HepG2 (cell line): ENCODE measurements around the gene NLGN2. TPM values are rescaled to one million over a fixed set of nuclear protein-coding genes. Genes with fewer than 3 reads are reported as not detected.

ENCODE experiments used
- ATAC-seq: fragments of 200-7000 bp; cut with Tn5 transposase; 3 replicates; pipeline ENCODE4 v1.9.1; 2020; ENCODE audit warnings: mild to moderate bottlenecking, moderate library complexity
- BruUV-seq: library from RNA; stranded (reverse); fragments of 400-500 nt; replicated peaks from 2 replicates; lab custom pipeline; 2021; lab: Mats Ljungman, UMichigan
- CTCF ChIA-PET: fragments of 300-600 bp; formaldehyde crosslinking; extraction: SDS; loops from one replicate; lab custom pipeline; 2021; ENCODE audit warnings: low total read pairs, inconsistent platforms, low intra/inter-chr PET ratio; lab: Yijun Ruan, JAX
- POLR2A ChIA-PET: fragments of 350-600 bp; sonication (Branson Sonifier 250); formaldehyde crosslinking; loops from one replicate; lab custom pipeline; 2020; ENCODE audit warnings: antibody characterized with exemption, inconsistent platforms; lab: Yijun Ruan, JAX
- DNase-seq: peaks from one replicate; pipeline ENCODE4 v3.0.0-alpha.2; 2015; ENCODE audit warnings: low spot score
- FAIRE-seq: peaks from 3 replicates; lab custom pipeline; 2011; peaks lifted over from hg19 to GRCh38; lab: Jason Lieb, UNC
- H2AFZ ChIP-seq: one replicate; pipeline ENCODE4 v1.6.1; 2011; ENCODE audit warnings: low read length, inconsistent platforms
- H3K27ac ChIP-seq: fragments of 300-600 bp; 3 replicates; pipeline ENCODE4 v1.8.0; 2011; ENCODE audit warnings: mixed run types, mild to moderate bottlenecking, mixed read lengths, low read length, inconsistent platforms; ENCODE audit not compliant: insufficient read depth; ENCODE audit errors: extremely low read length
- H3K27me3 ChIP-seq, 2 experiments: fragments of 200-600 bp in 1 of 2; 2 replicates in 1 of 2; 3 replicates in 1 of 2; pipeline versions ENCODE4 v1.6.0 to v1.8.0; 2011; ENCODE audit warnings: low read length in 2 of 2, mild to moderate bottlenecking in 2 of 2, moderate library complexity in 2 of 2, inconsistent platforms in 1 of 2; ENCODE audit not compliant: insufficient read depth in 2 of 2, control insufficient read depth in 1 of 2
- H3K36me3 ChIP-seq, 2 experiments: fragments of 200-600 bp in 1 of 2; replicated peaks in 1 of 2; 2 replicates in 1 of 2; 3 replicates in 1 of 2; pipeline versions ENCODE4 v1.5.1 to v1.8.0; 2011; ENCODE audit warnings: low read length in 2 of 2, inconsistent platforms in 1 of 2; ENCODE audit not compliant: insufficient read depth in 2 of 2, control insufficient read depth in 1 of 2
- H3K4me1 ChIP-seq: 2 replicates; pipeline ENCODE4 v1.5.1; 2012; ENCODE audit warnings: low read length, inconsistent platforms; ENCODE audit not compliant: insufficient read depth
- H3K4me2 ChIP-seq: 2 replicates; pipeline ENCODE4 v1.6.0; 2011; ENCODE audit warnings: low read depth, low read length, inconsistent platforms
- H3K4me3 ChIP-seq, 3 experiments: fragments of 200-600 bp in 1 of 3; sonication (generic), shearing (Covaris generic) in 1 of 3; replicated peaks in 1 of 3; 2 replicates each; pipeline ENCODE4 v1.5.1; 2011 to 2016; ENCODE audit warnings: low read length in 3 of 3, inconsistent platforms in 2 of 3, low read depth in 2 of 3, mild to moderate bottlenecking in 2 of 3, control low read depth in 1 of 3, mixed read lengths in 1 of 3; ENCODE audit not compliant: insufficient read depth in 1 of 3
- H3K79me2 ChIP-seq: one replicate; pipeline ENCODE4 v1.6.1; 2011; ENCODE audit warnings: low read length, inconsistent platforms; ENCODE audit not compliant: insufficient read depth
- H3K9ac ChIP-seq: 2 replicates; pipeline ENCODE4 v1.6.0; 2011; ENCODE audit warnings: mild to moderate bottlenecking, low read depth, low read length, inconsistent platforms; ENCODE audit not compliant: insufficient read depth
- H3K9me3 ChIP-seq: 2 replicates; pipeline ENCODE4 v1.5.1; 2012; ENCODE audit warnings: mild to moderate bottlenecking, low read length
- H4K20me1 ChIP-seq: 2 replicates; pipeline ENCODE4 v1.6.0; 2011; ENCODE audit warnings: inconsistent platforms, mild to moderate bottlenecking, low read length, moderate library complexity; ENCODE audit not compliant: insufficient read depth
- CBX5 ChIP-seq: sonication (generic); formaldehyde crosslinking; IDR thresholded peaks from 2 replicates; pipeline ENCODE4 v1.4.0; 2020; ENCODE audit warnings: missing genetic modification reagents, borderline replicate concordance
- HOXA9 ChIP-seq: sonication (generic); formaldehyde crosslinking; IDR thresholded peaks from 2 replicates; pipeline ENCODE4 v1.8.1; 2022; ENCODE audit warnings: missing genetic modification reagents, mild to moderate bottlenecking, moderate library complexity, borderline replicate concordance
- ISL2 ChIP-seq: sonication (generic); formaldehyde crosslinking; IDR thresholded peaks from 2 replicates; pipeline ENCODE4 v1.5.0; 2020; ENCODE audit warnings: missing genetic modification reagents
- POLR2G ChIP-seq: fragments of 200-400 bp; formaldehyde crosslinking; IDR thresholded peaks from 2 replicates; pipeline ENCODE4 v1.6.1; 2018; ENCODE audit warnings: mild to moderate bottlenecking, low read depth, low read length, moderate library complexity
- ZNF136 ChIP-seq: sonication (generic); formaldehyde crosslinking; IDR thresholded peaks from 2 replicates; pipeline ENCODE4 v1.8.1; 2022; ENCODE audit warnings: low read depth, mild to moderate bottlenecking, moderate library complexity, missing genetic modification reagents
- ZNF350 ChIP-seq: sonication (generic); formaldehyde crosslinking; IDR thresholded peaks from 2 replicates; pipeline ENCODE4 v1.4.0; 2020; ENCODE audit warnings: mild to moderate bottlenecking, low read depth, missing genetic modification reagents, borderline replicate concordance
- ZNF441 ChIP-seq: sonication (generic); formaldehyde crosslinking; IDR thresholded peaks from 2 replicates; pipeline ENCODE4 v1.7.0; 2021; ENCODE audit warnings: missing genetic modification reagents, borderline replicate concordance
- ZNF557 ChIP-seq: sonication (generic); formaldehyde crosslinking; IDR thresholded peaks from 2 replicates; pipeline ENCODE4 v1.4.0; 2020; ENCODE audit warnings: missing genetic modification reagents
- ZNF670 ChIP-seq: sonication (generic); formaldehyde crosslinking; IDR thresholded peaks from 2 replicates; pipeline ENCODE4 v1.8.0; 2022; ENCODE audit warnings: mild to moderate bottlenecking, missing genetic modification reagents, borderline replicate concordance
- WGBS: methylation state at CpG from one replicate; pipeline ENCODE4 v1.1.6; 2017; ENCODE audit warnings: low lambda C conversion rate; 5-methylcytosine and 5-hydroxymethylcytosine counted together
- in situ Hi-C: cut with HindIII; loops from 2 replicates; pipeline ENCODE4 v1.10.0; 2017; ENCODE audit warnings: low pct_unique_long_range_greater_than_20kb; ENCODE audit not compliant: extremely low pct_ligation_motif_present
- intact Hi-C: fragments of 100-400 bp; cut with micrococcal nuclease; formaldehyde crosslinking; loops from one replicate; pipeline ENCODE4 v1.10.0; 2022; ENCODE audit not compliant: unreplicated experiment
- polyA plus RNA-seq, 8 experiments: library from polyadenylated mRNA; depleted of rRNA in 3 of 8; stranded (reverse) in 7 of 8; unstranded in 1 of 8; fragments of >200 nt; fragmentation: Illumina TruSeq in 4 of 8; extraction: Trizol in 4 of 8; gene quantifications; 2 replicates each; pipeline versions ENCODE4 v1.2.1 to v1.2.3, GENCODE V29; 2011 to 2016; ENCODE audit warnings: low read depth in 4 of 8, missing spikeins in 1 of 8, mixed read lengths in 1 of 8; ENCODE audit not compliant: insufficient read depth in 1 of 8
- total RNA-seq, 5 experiments: library from RNA; depleted of rRNA; stranded (reverse); fragments of >200 nt; fragmentation: Illumina TruSeq; extraction: Trizol; gene quantifications; 2 replicates each; pipeline ENCODE4 v1.2.3, GENCODE V29; 2016; ENCODE audit warnings: low read depth in 1 of 5
- TF ChIP-seq, protein P1 (sequence below): sonication (generic); formaldehyde crosslinking; IDR thresholded peaks from 2 replicates; pipeline ENCODE4 v1.9.0; 2021; ENCODE audit warnings: missing genetic modification reagents, mild to moderate bottlenecking, borderline replicate concordance
- TF ChIP-seq, protein P2 (sequence below): sonication (generic); formaldehyde crosslinking; IDR thresholded peaks from 2 replicates; pipeline ENCODE4 v1.4.0; 2020; ENCODE audit warnings: missing genetic modification reagents

NLGN2 gene
- total and polyA plus RNA-seq, 2 of the 13 experiments (the other 11 are each of a cell fraction or from before 2014, with no cell fraction given) = 1.9 to 11.0 TPM

DNA sequence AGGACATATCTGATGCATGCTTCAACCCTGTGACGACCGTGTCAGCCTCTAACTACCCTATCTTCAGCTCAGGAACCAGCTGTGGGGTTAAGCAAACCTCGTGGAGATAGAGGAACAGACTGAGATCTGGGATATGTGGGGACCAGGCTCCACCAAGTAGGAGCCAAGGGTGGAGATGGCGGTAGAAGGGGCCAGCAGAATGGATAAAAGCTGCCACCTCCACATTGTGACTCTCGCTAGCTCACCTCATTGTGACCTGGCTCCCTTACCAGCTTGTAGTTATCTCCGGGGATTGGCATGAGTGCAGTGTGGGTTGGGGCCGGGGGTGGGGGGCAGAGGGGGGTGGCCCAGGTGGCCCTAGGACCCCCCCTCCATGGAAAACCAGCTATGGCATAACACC is 17.7 kb downstream of the NLGN2 start, which contains the start of gene SPEM2:
SPEM2 (plus strand) TSS at position 301 of the 400 bp plus-strand sequence; CDS start at position 374, 73 bp downstream.
- Histone ChIP-seq H3K4me2 (no peak within 1 kb of the TSS), H3K36me3 (no peaks in the 10 kb centered on the region), H2AFZ (no peak within 1 kb of the TSS), H3K4me1 (peaks cover 15% of the 10 kb centered on the region), H3K27me3 (peaks cover 3 to 6% of the 10 kb centered on the region in 2 experiments; a peak in 3 of 5 replicates), H3K79me2 (no peaks in the 10 kb centered on the region), H3K9ac (no peak within 1 kb of the TSS), H3K27ac (no peak within 1 kb of the TSS), H3K4me3 (no peak within 1 kb of the TSS), H3K9me3 (no peaks in the 10 kb centered on the region), H4K20me1 (no peaks in the 10 kb centered on the region)
- TF ChIP-seq ZNF670 (no peak), ZNF136 (CRISPR knock-in tag) (no peak), ZNF441 (CRISPR knock-in tag) (no peak), HOXA9 (CRISPR knock-in tag) (no peak), ISL2 (CRISPR knock-in tag) (no peak), POLR2G (no peak), ZNF350 (CRISPR knock-in tag) (no peak), CBX5 (no peak), ZNF557 (CRISPR knock-in tag) (no peak)
- TF ChIP-seq, protein P1, sequence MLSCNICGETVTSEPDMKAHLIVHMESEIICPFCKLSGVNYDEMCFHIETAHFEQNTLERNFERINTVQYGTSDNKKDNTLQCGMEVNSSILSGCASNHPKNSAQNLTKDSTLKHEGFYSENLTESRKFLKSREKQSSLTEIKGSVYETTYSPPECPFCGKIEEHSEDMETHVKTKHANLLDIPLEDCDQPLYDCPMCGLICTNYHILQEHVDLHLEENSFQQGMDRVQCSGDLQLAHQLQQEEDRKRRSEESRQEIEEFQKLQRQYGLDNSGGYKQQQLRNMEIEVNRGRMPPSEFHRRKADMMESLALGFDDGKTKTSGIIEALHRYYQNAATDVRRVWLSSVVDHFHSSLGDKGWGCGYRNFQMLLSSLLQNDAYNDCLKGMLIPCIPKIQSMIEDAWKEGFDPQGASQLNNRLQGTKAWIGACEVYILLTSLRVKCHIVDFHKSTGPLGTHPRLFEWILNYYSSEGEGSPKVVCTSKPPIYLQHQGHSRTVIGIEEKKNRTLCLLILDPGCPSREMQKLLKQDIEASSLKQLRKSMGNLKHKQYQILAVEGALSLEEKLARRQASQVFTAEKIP (CRISPR knock-in tag) = no peak
- TF ChIP-seq, protein P2, sequence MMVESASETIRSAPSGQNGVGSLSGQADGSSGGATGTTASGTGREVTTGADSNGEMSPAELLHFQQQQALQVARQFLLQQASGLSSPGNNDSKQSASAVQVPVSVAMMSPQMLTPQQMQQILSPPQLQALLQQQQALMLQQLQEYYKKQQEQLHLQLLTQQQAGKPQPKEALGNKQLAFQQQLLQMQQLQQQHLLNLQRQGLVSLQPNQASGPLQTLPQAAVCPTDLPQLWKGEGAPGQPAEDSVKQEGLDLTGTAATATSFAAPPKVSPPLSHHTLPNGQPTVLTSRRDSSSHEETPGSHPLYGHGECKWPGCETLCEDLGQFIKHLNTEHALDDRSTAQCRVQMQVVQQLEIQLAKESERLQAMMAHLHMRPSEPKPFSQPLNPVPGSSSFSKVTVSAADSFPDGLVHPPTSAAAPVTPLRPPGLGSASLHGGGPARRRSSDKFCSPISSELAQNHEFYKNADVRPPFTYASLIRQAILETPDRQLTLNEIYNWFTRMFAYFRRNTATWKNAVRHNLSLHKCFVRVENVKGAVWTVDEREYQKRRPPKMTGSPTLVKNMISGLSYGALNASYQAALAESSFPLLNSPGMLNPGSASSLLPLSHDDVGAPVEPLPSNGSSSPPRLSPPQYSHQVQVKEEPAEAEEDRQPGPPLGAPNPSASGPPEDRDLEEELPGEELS = no peak
- DNase-seq = no peak
- intact Hi-C loops (no loop called here), in situ Hi-C loops (no loop called here)
- POLR2A ChIA-PET = interaction anchor here (0.8 kb wide), 1 partner anchor 22 kb away, joined by 3 read pairs; the partner anchor contains the start of gene TMEM256
- no peak for ATAC-seq
- FAIRE-seq = no peak
- no TSS peak for BruUV-seq
- 53% methylated on average over 2 of the region's 7 CpGs for WGBS
- CTCF ChIA-PET = no interaction called here
